GM18861 (cell line): ENCODE data around the gene SSBP4.

ENCODE experiments used
- ATAC-seq: cut with Tn5 transposase; IDR thresholded peaks from one replicate; pipeline ENCODE4 v1.9.1; 2021; ENCODE audit not compliant: unreplicated experiment

The SSBP4 gene

GRCh38 chr19:18464646-18465045 lies 45.4 kb downstream of the SSBP4 start:
- ATAC-seq: no peak

GRCh38 chr19:18465214-18465963 lies 46.2 kb downstream of the SSBP4 start:
- ATAC-seq: no peak

GRCh38 chr19:18465964-18466339 lies 46.8 kb downstream of the SSBP4 start:
- no peak for ATAC-seq

GRCh38 chr19:18466354-18466753 lies 47.2 kb downstream of the SSBP4 start:
- ATAC-seq: no peak

GRCh38 chr19:18467978-18468377 lies 48.8 kb downstream of the SSBP4 start:
- ATAC-seq: no peak

- ATAC-seq: no peak
Measured at GRCh38 chr19:18468517-18468916, 49.3 kb downstream of the SSBP4 start.

GRCh38 chr19:18469069-18469846 lies 50.1 kb downstream of the SSBP4 start:
- ATAC-seq: no peak

- ATAC-seq: no peak
Measured at GRCh38 chr19:18470787-18471186, 51.6 kb downstream of the SSBP4 start.

GRCh38 chr19:18473003-18473705 lies 54.0 kb downstream of the SSBP4 start:
- ATAC-seq: no peak

GRCh38 chr19:18473706-18474087 lies 54.5 kb downstream of the SSBP4 start:
- ATAC-seq: no peak

- ATAC-seq: no peak
Measured at GRCh38 chr19:18474366-18474887, 55.2 kb downstream of the SSBP4 start.

- no peak for ATAC-seq
Measured at GRCh38 chr19:18475004-18475453, 55.8 kb downstream of the SSBP4 start.

GRCh38 chr19:18475762-18476331 lies 56.6 kb downstream of the SSBP4 start:
- no peak for ATAC-seq

GRCh38 chr19:18476507-18477041 lies 57.4 kb downstream of the SSBP4 start:
- no peak for ATAC-seq

- ATAC-seq: no peak
Measured at GRCh38 chr19:18477042-18477779, 58.0 kb downstream of the SSBP4 start.

GRCh38 chr19:18477974-18478373 lies 58.8 kb downstream of the SSBP4 start:
- ATAC-seq: no peak

- peak; percentile 68 for ATAC-seq
Measured at GRCh38 chr19:18478545-18479311, 59.5 kb downstream of the SSBP4 start.

GRCh38 chr19:18480006-18480691 lies 61.0 kb downstream of the SSBP4 start:
- ATAC-seq: no peak
